Measurements from ENCODE around the gene POLR3K. TPM values are rescaled to one million over a fixed set of nuclear protein-coding genes. Genes with fewer than 3 reads are reported as not detected.

The POLR3K gene
- total RNA-seq, 1 donor from 2014 or later: 4.1 TPM

Other genes with a start within 250 kb of the POLR3K start
- 19.1 and 21.7 TPM in 2 replicates for gene SNRNP25, start 220 bp upstream of the POLR3K start, total RNA-seq
- 20.7 and 37.3 TPM in 2 replicates for gene RHBDF1, start 19.0 kb upstream of the POLR3K start, total RNA-seq
- gene MPG, start 24.6 kb upstream of the POLR3K start, total RNA-seq: 49.3 and 233 TPM in 2 replicates
- 3.6 and 26.0 TPM in 2 replicates for gene NPRL3, start 85.1 kb upstream of the POLR3K start, total RNA-seq
- gene HBZ, start 99.0 kb upstream of the POLR3K start, total RNA-seq: not detected in 2 replicates
- not detected in 2 replicates for gene HBM, start 112.4 kb upstream of the POLR3K start, total RNA-seq
- not detected in 2 replicates for gene HBA2, start 119.3 kb upstream of the POLR3K start, total RNA-seq
- not detected in 2 replicates for gene HBA1, start 123.1 kb upstream of the POLR3K start, total RNA-seq
- 2.4 TPM in 1 of 2 replicates, not detected in the other for gene HBQ1, start 126.9 kb upstream of the POLR3K start, total RNA-seq
- gene LUC7L, start 175.8 kb upstream of the POLR3K start, total RNA-seq: 21.2 and 44.9 TPM in 2 replicates
- gene FAM234A, start 181.2 kb upstream of the POLR3K start, total RNA-seq: 76.4 and 204 TPM in 2 replicates
- 0.40 TPM in 1 of 2 replicates, not detected in the other for gene RGS11, start 222.3 kb upstream of the POLR3K start, total RNA-seq
- not detected in 2 replicates for gene ARHGDIG, start 227.0 kb upstream of the POLR3K start, total RNA-seq
- not detected in 2 replicates for gene PDIA2, start 229.6 kb upstream of the POLR3K start, total RNA-seq

Measured in renal cortical epithelial cell (primary cell).